Kidney (tissue), 14 donors: Measurements from ENCODE around the gene GALNT18. TPM values are rescaled to one million over a fixed set of nuclear protein-coding genes. Genes with fewer than 3 reads are reported as not detected.

ENCODE experiments used
- DNase-seq, 5 donors: peaks; one replicate each; pipeline ENCODE4 v3.0.0-alpha.2; 2013 to 2020
- FAIRE-seq: peaks from 2 replicates; lab custom pipeline; 2012; peaks lifted over from hg19 to GRCh38; lab: Jason Lieb, UNC
- H3K27ac ChIP-seq, 2 donors: one replicate each; pipeline ENCODE4 v1.7.0; 2013; ENCODE audit warnings: low read depth in 2 of 2, low read length in 2 of 2, inconsistent platforms in 1 of 2
- H3K27me3 ChIP-seq: one replicate; pipeline ENCODE4 v1.7.1; 2013; ENCODE audit warnings: low read length, inconsistent platforms; ENCODE audit not compliant: control insufficient read depth, insufficient read depth
- H3K36me3 ChIP-seq, 3 donors: one replicate each; pipeline versions ENCODE4 v1.7.0 to v1.7.1; 2013; ENCODE audit warnings: low read length in 3 of 3, control low read depth in 1 of 3, inconsistent platforms in 1 of 3; ENCODE audit not compliant: insufficient read depth in 3 of 3, control insufficient read depth in 2 of 3
- H3K4me1 ChIP-seq, 3 donors: one replicate each; pipeline versions ENCODE4 v1.7.0 to v1.7.1; 2013; ENCODE audit warnings: low read length in 3 of 3, inconsistent platforms in 1 of 3, low read depth in 1 of 3; ENCODE audit not compliant: control insufficient read depth in 2 of 3, insufficient read depth in 2 of 3
- H3K4me3 ChIP-seq, 3 donors: one replicate each; pipeline versions ENCODE4 v1.7.0 to v1.8.1; 2013; ENCODE audit warnings: low read length in 3 of 3, control low read depth in 1 of 3, inconsistent platforms in 1 of 3
- H3K9ac ChIP-seq, 3 donors: one replicate each; pipeline versions ENCODE4 v1.7.0 to v1.7.1; 2013; ENCODE audit warnings: low read length in 3 of 3, control low read depth in 1 of 3, inconsistent platforms in 1 of 3
- H3K9me3 ChIP-seq, 3 donors: one replicate each; pipeline versions ENCODE4 v1.7.0 to v1.7.1; 2013; ENCODE audit warnings: low read length in 3 of 3, control low read depth in 1 of 3, inconsistent platforms in 1 of 3; ENCODE audit not compliant: control insufficient read depth in 2 of 3, insufficient read depth in 1 of 3
- intact Hi-C: fragments of 100-400 bp; cut with DNase I; formaldehyde crosslinking; loops from one replicate; pipeline ENCODE4 v1.11.1; 2022
- polyA plus RNA-seq: library from polyadenylated mRNA; stranded (reverse); fragments of 350-450 nt; fragmentation: Illumina TruSeq; extraction: RNeasy Lipid Tissue Mini Kit (QIAGEN cat#74804); gene quantifications from one replicate; pipeline ENCODE4 v1.2.3, GENCODE V29; 2014; ENCODE audit warnings: low read depth, low replicate concordance; ENCODE audit not compliant: insufficient read depth
- total RNA-seq: library from RNA; stranded (reverse); fragmentation: NEBNext Ultra II Directional; extraction: Animal tissue kit (Norgen Biotek cat#: 25700); gene quantifications from one replicate; pipeline ENCODE4 v1.2.1, GENCODE V29; 2021
- TF ChIP-seq, protein P1 (sequence below): IDR thresholded peaks from 3 replicates; pipeline ENCODE4 v1.5.1; 2012; ENCODE audit warnings: mild to moderate bottlenecking, moderate library complexity, borderline replicate concordance; ENCODE audit not compliant: insufficient read depth; ENCODE audit errors: extremely low read depth
- donor health status: control.
- donor health status: control.
- donor health status: control.
- donor health status: control.
- donor health status: control.
- donor health status: DM: yes; HTN: yes; CAD: no.
- donor health status: Normal renal cell carcinoma (clear cell type).

Gene GALNT18
- total and polyA plus RNA-seq, 2 donors from 2014 or later: 27.2 to 42.1 TPM

DNA sequence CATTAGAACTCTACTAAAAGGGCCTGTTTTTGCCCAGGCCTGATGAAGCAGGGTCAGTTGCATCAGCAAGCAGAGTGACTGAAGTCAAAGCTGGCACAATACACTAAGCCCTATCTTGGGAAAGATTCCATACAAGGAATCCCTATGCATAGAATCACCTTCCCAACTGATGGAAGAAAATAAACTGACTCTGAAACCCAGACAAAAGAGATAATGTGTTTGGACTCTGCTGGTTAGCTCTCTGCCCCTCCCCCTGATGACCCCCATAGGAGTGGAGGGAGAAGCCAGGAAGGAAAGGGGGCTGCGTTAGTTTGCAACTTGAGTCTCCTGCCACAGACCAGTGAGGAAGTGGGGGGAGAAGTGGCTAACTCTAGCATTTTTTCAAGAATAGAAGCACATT lies 32.9 kb downstream of the GALNT18 start:
- Histone ChIP-seq H3K9me3 (no peaks in the 10 kb centered on the region), H3K9ac (no peak overlapping the region), H3K27ac (no peak overlapping the region), H3K36me3 (no peaks in the 10 kb centered on the region), H3K4me1 (peaks cover 0 to 4% (median 0%) of the 10 kb centered on the region in 3 donors), H3K4me3 (no peak overlapping the region), H3K27me3 (no peaks in the 10 kb centered on the region)
- FAIRE-seq: no peak
- TF ChIP-seq, protein P1, sequence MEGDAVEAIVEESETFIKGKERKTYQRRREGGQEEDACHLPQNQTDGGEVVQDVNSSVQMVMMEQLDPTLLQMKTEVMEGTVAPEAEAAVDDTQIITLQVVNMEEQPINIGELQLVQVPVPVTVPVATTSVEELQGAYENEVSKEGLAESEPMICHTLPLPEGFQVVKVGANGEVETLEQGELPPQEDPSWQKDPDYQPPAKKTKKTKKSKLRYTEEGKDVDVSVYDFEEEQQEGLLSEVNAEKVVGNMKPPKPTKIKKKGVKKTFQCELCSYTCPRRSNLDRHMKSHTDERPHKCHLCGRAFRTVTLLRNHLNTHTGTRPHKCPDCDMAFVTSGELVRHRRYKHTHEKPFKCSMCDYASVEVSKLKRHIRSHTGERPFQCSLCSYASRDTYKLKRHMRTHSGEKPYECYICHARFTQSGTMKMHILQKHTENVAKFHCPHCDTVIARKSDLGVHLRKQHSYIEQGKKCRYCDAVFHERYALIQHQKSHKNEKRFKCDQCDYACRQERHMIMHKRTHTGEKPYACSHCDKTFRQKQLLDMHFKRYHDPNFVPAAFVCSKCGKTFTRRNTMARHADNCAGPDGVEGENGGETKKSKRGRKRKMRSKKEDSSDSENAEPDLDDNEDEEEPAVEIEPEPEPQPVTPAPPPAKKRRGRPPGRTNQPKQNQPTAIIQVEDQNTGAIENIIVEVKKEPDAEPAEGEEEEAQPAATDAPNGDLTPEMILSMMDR: no peak
- intact Hi-C loops: no loop called here
- peak in 2 of 5 donors; percentile 35 to 58 for DNase-seq

DNA sequence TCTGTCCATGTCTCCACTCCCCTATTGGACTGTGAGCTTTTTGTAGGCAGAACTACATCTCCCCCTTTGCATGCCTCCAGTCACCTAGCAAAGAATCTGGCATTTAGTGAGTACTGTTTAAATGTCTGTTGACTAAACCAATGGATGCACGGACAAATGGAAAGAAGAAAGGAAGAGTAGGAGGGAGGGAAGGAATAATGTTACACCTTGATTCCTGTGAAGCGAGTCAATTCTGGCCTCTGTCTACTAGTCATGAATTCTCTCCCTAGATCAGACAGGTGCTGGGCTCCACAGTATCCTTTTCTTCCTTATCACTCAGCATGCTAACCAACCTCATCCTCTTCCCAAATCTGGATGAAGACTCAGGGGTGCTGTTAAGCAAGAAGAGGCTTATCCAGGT lies 33.6 kb downstream of the GALNT18 start:
- intact Hi-C loops: no loop called here
- Histone ChIP-seq H3K9ac (no peak overlapping the region), H3K4me1 (peaks cover 0 to 9% (median 0%) of the 10 kb centered on the region in 3 donors), H3K4me3 (no peak overlapping the region), H3K36me3 (no peaks in the 10 kb centered on the region), H3K27me3 (no peaks in the 10 kb centered on the region), H3K9me3 (no peaks in the 10 kb centered on the region), H3K27ac (no peak overlapping the region)
- no peak for FAIRE-seq
- TF ChIP-seq, protein P1: no peak
- no peak for DNase-seq

DNA sequence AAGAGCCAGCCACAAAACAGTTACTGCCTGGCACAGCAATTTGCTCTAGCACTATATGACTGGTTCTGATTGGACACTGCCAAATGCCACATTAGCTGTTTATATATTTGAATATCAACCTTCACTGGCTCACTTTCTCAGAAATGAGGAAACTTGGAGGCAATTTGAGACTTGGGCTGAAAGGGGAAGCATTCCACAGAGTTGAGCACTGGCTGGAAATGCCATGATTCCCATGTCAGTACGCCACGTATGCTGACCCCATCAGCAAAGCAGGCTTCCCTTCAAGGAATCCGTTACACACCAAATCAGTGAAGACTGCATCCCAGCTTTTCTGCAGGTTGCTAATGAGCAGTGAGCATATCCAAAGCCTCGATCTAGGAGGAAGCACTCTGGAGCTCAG lies 34.7 kb downstream of the GALNT18 start:
- H3K9ac ChIP-seq: no peak overlapping the region
- H3K9me3 ChIP-seq: no peaks in the 10 kb centered on the region
- H3K4me1 ChIP-seq: peaks cover 0 to 14% (median 0%) of the 10 kb centered on the region in 3 donors
- intact Hi-C loops: no loop called here
- DNase-seq (peak in 1 of 5 donors; percentile 9), FAIRE-seq (no peak)
- no peaks in the 10 kb centered on the region for H3K27me3 ChIP-seq
- H3K4me3 ChIP-seq: no peak overlapping the region
- TF ChIP-seq, protein P1: no peak
- H3K27ac ChIP-seq: no peak overlapping the region
- no peaks in the 10 kb centered on the region for H3K36me3 ChIP-seq

DNA sequence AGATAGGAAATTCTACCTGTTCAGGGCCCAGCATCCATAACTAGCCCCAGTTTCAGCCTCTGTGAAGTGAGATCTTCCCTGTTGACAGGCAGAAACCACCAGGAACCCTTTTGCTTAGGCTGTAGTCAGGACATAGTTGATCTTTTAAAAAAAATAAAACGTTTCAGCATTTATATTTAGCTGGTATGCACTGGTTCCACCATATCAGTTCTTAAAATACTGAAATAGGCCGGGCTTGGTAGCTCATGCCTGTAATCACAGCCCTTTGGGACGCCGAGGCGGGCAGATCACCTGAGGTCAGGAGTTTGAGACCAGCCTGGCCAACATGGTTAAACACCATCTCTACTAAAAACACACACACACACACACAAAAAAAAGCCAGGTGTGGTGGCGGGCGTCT lies 35.3 kb downstream of the GALNT18 start:
- H3K36me3 ChIP-seq: no peaks in the 10 kb centered on the region
- peaks cover 0 to 19% (median 0%) of the 10 kb centered on the region in 3 donors for H3K4me1 ChIP-seq
- H3K27me3 ChIP-seq: no peaks in the 10 kb centered on the region
- DNase-seq: peak in 1 of 5 donors; percentile 1
- no peaks in the 10 kb centered on the region for H3K9me3 ChIP-seq
- no peak overlapping the region for H3K4me3 ChIP-seq
- TF ChIP-seq, protein P1: no peak
- no peak for FAIRE-seq
- H3K27ac ChIP-seq: no peak overlapping the region
- intact Hi-C loops: no loop called here
- no peak overlapping the region for H3K9ac ChIP-seq
